ENCODE results near the gene RAB11FIP4.
A peak's percentile ranks its signal among the peaks of the same experiment; 100 is the strongest.

The RAB11FIP4 gene

DNA sequence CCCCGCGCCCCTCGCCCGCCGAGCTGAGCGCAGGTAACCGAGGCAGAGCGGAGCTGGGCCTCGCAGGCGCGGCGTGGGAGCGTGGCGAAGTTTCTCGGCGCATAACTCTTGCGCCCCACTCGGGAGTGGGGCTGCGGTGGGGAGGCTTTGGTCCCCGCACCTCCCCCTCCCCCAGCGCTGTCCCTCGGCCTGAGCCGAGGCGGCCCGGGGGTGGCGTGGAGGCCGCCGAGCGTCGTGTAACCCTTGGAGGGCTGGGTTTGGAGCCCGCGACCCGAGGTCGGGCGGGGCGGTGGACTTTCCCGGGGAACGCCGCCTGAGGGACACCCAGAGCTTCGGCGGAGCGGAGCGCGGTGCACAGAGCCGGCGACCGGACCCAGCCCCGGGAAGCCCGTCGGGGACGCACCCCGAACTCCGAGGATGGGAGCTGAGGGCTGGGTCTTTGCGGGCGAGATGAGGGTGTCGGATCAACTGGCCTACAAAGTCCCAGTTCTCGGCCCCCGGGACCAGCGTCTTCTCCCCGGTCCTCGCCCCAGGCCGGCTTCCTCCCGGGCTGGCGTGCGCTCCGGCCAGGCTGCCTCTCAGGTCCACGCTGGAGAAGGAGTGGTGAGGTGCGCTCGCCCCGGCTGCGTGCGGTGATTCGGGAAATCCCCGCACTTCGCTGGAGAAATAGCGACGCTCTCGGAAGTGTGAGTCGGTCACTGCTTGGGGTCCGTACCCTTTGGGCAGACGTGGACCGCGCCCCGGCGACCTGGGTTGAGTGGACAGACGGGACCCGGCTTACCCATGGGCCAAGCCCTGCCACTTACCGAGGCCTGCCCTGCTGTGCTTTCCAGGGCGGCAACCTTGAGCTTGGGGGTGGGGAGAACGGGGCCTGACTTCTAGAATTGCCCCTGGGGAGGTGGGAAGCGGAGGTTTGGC lies 168.4 kb downstream of the RAB11FIP4 start:
- TF ChIP-seq, protein P1, sequence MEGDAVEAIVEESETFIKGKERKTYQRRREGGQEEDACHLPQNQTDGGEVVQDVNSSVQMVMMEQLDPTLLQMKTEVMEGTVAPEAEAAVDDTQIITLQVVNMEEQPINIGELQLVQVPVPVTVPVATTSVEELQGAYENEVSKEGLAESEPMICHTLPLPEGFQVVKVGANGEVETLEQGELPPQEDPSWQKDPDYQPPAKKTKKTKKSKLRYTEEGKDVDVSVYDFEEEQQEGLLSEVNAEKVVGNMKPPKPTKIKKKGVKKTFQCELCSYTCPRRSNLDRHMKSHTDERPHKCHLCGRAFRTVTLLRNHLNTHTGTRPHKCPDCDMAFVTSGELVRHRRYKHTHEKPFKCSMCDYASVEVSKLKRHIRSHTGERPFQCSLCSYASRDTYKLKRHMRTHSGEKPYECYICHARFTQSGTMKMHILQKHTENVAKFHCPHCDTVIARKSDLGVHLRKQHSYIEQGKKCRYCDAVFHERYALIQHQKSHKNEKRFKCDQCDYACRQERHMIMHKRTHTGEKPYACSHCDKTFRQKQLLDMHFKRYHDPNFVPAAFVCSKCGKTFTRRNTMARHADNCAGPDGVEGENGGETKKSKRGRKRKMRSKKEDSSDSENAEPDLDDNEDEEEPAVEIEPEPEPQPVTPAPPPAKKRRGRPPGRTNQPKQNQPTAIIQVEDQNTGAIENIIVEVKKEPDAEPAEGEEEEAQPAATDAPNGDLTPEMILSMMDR (conservative IDR thresholded peaks at IDR 0.05; ENCODE audit: control insufficient read depth, insufficient read depth, low read depth, low read length) = no peak
- no peak for DNase-seq (ENCODE audit: low read depth)
- H3K4me3 ChIP-seq (ENCODE audit: control insufficient read depth, low read depth, low read length) = peak overlapping the region; percentile 90

DNA sequence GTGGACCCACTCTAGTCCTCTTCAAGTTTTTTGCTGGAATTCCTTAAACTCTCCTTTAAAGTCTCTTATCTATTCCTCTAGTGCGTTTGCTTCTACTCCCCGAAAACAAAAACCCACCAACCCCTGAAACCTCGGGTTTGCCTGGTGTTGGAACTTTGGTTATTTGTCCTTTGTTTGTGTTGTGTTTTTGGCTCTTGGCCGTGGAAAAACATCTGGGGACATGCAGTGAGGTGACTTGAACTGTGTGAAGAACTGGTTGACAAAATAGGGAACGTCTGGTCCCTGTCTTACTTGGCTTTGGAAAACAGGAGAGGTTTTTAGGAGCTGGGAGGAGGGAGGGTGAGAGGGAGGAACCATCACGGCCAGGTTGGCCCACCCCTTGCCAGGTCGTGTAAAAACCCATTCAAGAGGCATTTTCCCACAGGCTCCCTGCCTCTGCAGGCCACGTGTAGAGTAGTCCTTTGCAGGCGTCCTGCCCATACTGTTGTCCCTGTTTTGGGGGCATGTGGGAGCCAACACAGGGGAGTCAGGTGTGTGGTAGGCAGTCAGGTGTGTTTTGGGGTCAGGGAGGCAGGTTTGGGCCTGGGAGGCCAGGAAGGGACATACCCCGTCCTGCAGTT lies 169.3 kb downstream of the RAB11FIP4 start:
- DNase-seq (ENCODE audit: low read depth) = peak; percentile 34
- TF ChIP-seq, protein P1 (conservative IDR thresholded peaks at IDR 0.05; ENCODE audit: control insufficient read depth, insufficient read depth, low read depth, low read length) = no peak
- peak overlapping the region; percentile 90 for H3K4me3 ChIP-seq (ENCODE audit: control insufficient read depth, low read depth, low read length)

DNA sequence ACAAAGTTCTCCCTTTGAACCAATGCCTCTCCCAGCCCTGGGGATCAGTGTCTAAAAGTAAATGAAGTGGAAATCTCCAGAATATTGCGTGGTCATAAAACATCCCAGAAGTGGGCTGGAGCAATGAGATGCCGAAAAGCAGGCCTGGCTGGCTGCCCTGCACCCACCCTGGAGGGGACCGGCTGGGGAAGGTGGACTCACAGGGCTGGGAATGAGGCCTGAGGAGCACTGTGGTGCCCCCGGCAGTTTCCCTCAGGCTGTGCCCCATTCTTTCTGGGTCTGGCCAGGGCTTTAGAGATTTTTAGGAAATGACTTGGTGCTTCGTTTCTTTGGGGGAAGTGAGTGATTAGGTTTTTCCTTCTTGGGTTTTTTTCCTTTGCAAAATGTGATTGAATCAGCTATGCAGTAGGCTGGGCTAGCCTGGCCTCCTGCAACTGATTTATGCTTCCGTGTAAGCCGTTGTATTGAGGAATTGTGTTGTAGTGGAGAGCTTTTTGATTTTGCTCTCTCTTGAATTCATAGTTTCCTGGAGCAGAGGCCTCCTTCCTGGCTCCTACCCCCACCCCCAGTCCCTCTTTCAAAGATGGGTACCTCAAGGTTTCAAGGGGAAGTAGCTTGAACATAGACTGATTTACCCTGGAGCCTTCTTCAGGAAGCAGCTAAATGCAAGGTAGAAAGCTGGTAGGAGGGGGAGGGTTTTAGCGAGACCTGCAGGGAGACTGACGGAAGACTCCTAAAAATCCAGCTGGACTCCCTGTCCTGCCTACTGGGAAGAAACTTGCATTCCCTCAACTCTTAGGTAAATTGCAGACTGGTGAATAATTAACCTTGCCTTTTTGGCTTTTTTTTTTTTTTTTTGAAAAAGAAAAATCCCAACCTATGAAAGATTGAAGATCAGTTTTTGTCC lies 170.2 kb downstream of the RAB11FIP4 start:
- TF ChIP-seq, protein P1 (conservative IDR thresholded peaks at IDR 0.05; ENCODE audit: control insufficient read depth, insufficient read depth, low read depth, low read length) = no peak
- peak; percentile 56 for DNase-seq (ENCODE audit: low read depth)
- peak overlapping the region; percentile 90 for H3K4me3 ChIP-seq (ENCODE audit: control insufficient read depth, low read depth, low read length)

DNA sequence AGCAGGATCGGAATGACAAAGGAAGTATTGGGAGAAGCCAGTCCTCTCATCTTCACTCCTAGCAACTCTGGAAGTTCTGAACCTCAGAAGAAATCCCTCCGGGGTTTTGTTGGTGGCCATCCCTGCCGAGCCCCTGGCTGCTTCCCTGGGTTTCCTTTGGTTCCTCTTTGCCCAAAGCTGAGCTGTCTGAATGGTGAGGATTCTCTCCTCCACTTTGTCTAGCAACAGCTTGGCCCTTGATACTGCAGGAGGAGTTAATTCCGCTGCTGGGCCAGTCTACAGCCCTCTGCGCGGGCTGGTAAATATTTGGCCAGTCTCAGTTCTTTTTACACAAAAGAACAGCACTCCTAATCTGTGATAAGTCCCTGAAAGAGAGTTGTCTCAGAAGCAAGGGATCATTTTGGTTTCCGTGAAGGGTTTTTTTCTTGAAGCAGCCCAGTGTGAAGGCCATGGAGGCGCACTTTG lies 170.9 kb downstream of the RAB11FIP4 start:
- TF ChIP-seq, protein P1 (conservative IDR thresholded peaks at IDR 0.05; ENCODE audit: control insufficient read depth, insufficient read depth, low read depth, low read length) = no peak
- DNase-seq (ENCODE audit: low read depth) = no peak
- no peak overlapping the region for H3K4me3 ChIP-seq (ENCODE audit: control insufficient read depth, low read depth, low read length)

DNA sequence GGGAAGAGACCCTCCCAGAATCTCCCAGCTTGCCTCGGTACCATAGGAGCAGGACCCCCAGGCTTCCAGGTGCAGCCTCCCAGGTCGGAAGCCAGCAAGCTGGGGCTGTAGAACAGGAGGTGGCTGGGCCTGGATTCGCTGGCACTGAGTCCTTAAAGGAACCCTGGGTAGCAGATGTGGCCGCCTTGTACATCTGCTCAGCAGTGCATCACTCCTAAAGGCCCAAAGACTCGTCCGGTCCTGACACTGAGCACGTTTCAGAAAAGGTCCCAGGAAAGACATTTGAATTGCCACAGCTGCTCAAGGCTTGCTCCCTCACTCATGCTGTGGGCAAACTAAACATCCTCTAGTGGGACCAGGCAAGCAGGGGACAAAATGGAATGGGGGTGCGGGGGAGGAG lies 172.8 kb downstream of the RAB11FIP4 start:
- TF ChIP-seq, protein P1 (conservative IDR thresholded peaks at IDR 0.05; ENCODE audit: control insufficient read depth, insufficient read depth, low read depth, low read length) = no peak
- no peak for DNase-seq (ENCODE audit: low read depth)
- H3K4me3 ChIP-seq (ENCODE audit: control insufficient read depth, low read depth, low read length) = no peak overlapping the region

DNA sequence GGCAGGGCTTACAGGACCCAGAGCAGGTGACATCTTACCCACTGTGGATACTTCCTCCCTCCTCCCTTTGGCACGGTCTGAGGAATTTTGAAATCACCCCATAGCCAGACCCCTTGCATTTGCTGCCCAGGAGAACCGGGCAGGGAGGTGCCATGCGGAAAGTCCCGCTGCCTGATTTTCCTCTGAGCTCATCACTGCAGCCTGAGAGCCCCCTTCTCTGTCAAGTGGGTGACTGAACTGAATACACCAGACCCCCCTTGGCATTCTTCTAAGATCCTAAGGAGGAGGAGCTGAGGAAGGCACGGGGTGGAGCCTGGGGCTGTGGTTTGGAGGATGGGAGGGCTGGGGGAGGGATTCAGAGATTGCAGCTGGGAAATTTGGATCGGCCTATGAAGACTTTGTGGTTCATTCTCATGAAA lies 173.4 kb downstream of the RAB11FIP4 start:
- DNase-seq (ENCODE audit: low read depth) = peak; percentile 58
- TF ChIP-seq, protein P1 (conservative IDR thresholded peaks at IDR 0.05; ENCODE audit: control insufficient read depth, insufficient read depth, low read depth, low read length) = no peak
- H3K4me3 ChIP-seq (ENCODE audit: control insufficient read depth, low read depth, low read length) = no peak overlapping the region

Data from fibroblast of mammary gland (primary cell).